ENCODE results near the gene POPDC2.

DNA sequence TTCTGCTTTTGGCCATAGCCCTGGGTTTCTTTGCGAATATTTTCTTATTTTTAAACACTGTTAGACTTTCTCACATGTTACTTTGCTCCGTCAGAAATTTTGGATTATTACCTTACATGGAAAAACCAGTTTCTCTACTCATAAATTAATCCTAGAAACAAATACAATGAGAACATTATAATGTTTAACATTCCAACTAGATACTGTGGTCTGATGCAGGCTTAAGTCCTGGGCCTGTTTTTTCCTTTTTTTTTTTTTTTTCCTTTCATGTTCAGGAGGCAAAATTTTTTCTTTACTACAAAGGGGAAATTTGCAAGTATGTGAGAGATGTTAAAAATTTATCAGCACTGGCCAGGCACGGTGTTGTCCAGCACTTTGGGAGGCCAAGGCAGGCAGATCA, 28.9 kb downstream of the POPDC2 start:
- TF ChIP-seq, protein P1, sequence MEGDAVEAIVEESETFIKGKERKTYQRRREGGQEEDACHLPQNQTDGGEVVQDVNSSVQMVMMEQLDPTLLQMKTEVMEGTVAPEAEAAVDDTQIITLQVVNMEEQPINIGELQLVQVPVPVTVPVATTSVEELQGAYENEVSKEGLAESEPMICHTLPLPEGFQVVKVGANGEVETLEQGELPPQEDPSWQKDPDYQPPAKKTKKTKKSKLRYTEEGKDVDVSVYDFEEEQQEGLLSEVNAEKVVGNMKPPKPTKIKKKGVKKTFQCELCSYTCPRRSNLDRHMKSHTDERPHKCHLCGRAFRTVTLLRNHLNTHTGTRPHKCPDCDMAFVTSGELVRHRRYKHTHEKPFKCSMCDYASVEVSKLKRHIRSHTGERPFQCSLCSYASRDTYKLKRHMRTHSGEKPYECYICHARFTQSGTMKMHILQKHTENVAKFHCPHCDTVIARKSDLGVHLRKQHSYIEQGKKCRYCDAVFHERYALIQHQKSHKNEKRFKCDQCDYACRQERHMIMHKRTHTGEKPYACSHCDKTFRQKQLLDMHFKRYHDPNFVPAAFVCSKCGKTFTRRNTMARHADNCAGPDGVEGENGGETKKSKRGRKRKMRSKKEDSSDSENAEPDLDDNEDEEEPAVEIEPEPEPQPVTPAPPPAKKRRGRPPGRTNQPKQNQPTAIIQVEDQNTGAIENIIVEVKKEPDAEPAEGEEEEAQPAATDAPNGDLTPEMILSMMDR (conservative IDR thresholded peaks at IDR 0.05 in 1 of 2, IDR thresholded peaks at IDR 0.05 in 1 of 2; ENCODE audit: extremely low read depth in 1 of 2, insufficient read depth in 1 of 2, low read depth in 1 of 2, low read length in 2 of 2): no peak
- TF ChIP-seq EZH2 (IDR thresholded peaks at IDR 0.05; ENCODE audit: borderline replicate concordance, low read length): no peak
